Hepatocyte (in vitro differentiated cells): ENCODE results near the gene RBM38. TPM values are rescaled to one million over a fixed set of nuclear protein-coding genes. Genes with fewer than 3 reads are reported as not detected.

Experiments
- DNase-seq: peaks from one replicate; pipeline ENCODE4 v3.0.0-alpha.2; 2016; ENCODE audit warnings: low spot score
- H2AFZ ChIP-seq: fragments of 200-600 bp; sonication (generic); 2 replicates; pipeline ENCODE4 v1.6.0; 2016; ENCODE audit warnings: antibody characterized with exemption, mild to moderate bottlenecking
- H3K27ac ChIP-seq: fragments of 200-600 bp; sonication (generic); 2 replicates; pipeline ENCODE4 v1.5.1; 2016; ENCODE audit warnings: mild to moderate bottlenecking
- H3K27me3 ChIP-seq: fragments of 200-600 bp; sonication (generic); 2 replicates; pipeline ENCODE4 v1.6.1; 2016
- H3K36me3 ChIP-seq: fragments of 200-600 bp; sonication (generic); replicated peaks from 2 replicates; pipeline ENCODE4 v1.5.1; 2016; ENCODE audit warnings: low read depth; ENCODE audit not compliant: insufficient read depth
- H3K4me1 ChIP-seq: fragments of 200-600 bp; sonication (generic); 2 replicates; pipeline ENCODE4 v1.5.1; 2016; ENCODE audit warnings: mild to moderate bottlenecking, moderate library complexity; ENCODE audit not compliant: insufficient read depth
- H3K4me2 ChIP-seq: fragments of 200-600 bp; sonication (generic); 2 replicates; pipeline ENCODE4 v1.6.0; 2016
- H3K4me3 ChIP-seq: fragments of 200-600 bp; sonication (generic); 2 replicates; pipeline ENCODE4 v1.5.1; 2016; ENCODE audit warnings: mild to moderate bottlenecking
- H3K79me2 ChIP-seq: fragments of 200-600 bp; sonication (generic); 2 replicates; pipeline ENCODE4 v1.6.0; 2017; ENCODE audit warnings: mild to moderate bottlenecking
- H3K9me2 ChIP-seq: fragments of 200-600 bp; sonication (generic); replicated peaks from 2 replicates; pipeline ENCODE4 v1.6.0; 2017; ENCODE audit warnings: mild to moderate bottlenecking; ENCODE audit not compliant: insufficient read depth
- H3K9me3 ChIP-seq: fragments of 200-600 bp; sonication (generic); 2 replicates; pipeline ENCODE4 v1.5.1; 2016; ENCODE audit warnings: low read depth, mild to moderate bottlenecking
- H4K20me1 ChIP-seq: fragments of 200-600 bp; sonication (generic); 2 replicates; pipeline ENCODE4 v1.6.0; 2016; ENCODE audit warnings: mild to moderate bottlenecking; ENCODE audit not compliant: insufficient read depth, poor library complexity, severe bottlenecking
- EZH2 ChIP-seq: fragments of 200-600 bp; sonication (generic); IDR thresholded peaks from 2 replicates; pipeline ENCODE4 v1.6.1; 2016; ENCODE audit warnings: antibody characterized with exemption, mild to moderate bottlenecking, borderline replicate concordance
- EZH2phosphoT487 ChIP-seq: fragments of 200-600 bp; sonication (generic); IDR thresholded peaks from one replicate; pipeline ENCODE4 v1.6.1; 2018; ENCODE audit warnings: antibody characterized with exemption, mild to moderate bottlenecking, low read depth, moderate library complexity; ENCODE audit not compliant: unreplicated experiment, severe bottlenecking
- WGBS: methylation state at CpG from one replicate; pipeline ENCODE4 v1.1.6; 2016; ENCODE audit warnings: low lambda C conversion rate; ENCODE audit errors: missing lambda C conversion rate; 5-methylcytosine and 5-hydroxymethylcytosine counted together
- polyA plus RNA-seq: library from polyadenylated mRNA; unstranded; fragments of >200 nt; fragmentation: Nextera tagmentation; extraction: Ambion mirVana; gene quantifications from 2 replicates; pipeline ENCODE4 v1.2.1, GENCODE V29; 2016
- total RNA-seq: library from RNA; depleted of rRNA; stranded (reverse); fragments of >200 nt; gene quantifications from 2 replicates; pipeline ENCODE4 v1.2.3, GENCODE V29; 2014
- TF ChIP-seq, protein P1 (sequence below): fragments of 200-600 bp; sonication (generic); IDR thresholded peaks from 2 replicates; pipeline ENCODE4 v1.5.1; 2016; ENCODE audit warnings: antibody characterized with exemption, mild to moderate bottlenecking; ENCODE audit not compliant: poor library complexity

RBM38 gene
- total and polyA plus RNA-seq, 2 experiments from 2014 or later = 16.1 to 19.6 TPM

GRCh38 chr20:57436223-57436545, 45.0 kb downstream of the RBM38 start:
- Histone ChIP-seq H3K4me2 (no peak overlapping the region), H3K9me2 (no peaks in the 10 kb centered on the region), H3K4me3 (no peak overlapping the region), H3K27me3 (no peaks in the 10 kb centered on the region), H3K36me3 (no peaks in the 10 kb centered on the region), H3K9me3 (no peaks in the 10 kb centered on the region), H4K20me1 (no peaks in the 10 kb centered on the region), H3K27ac (no peak overlapping the region), H2AFZ (no peak overlapping the region), H3K79me2 (no peaks in the 10 kb centered on the region), H3K4me1 (no peaks in the 10 kb centered on the region)
- TF ChIP-seq, protein P1, sequence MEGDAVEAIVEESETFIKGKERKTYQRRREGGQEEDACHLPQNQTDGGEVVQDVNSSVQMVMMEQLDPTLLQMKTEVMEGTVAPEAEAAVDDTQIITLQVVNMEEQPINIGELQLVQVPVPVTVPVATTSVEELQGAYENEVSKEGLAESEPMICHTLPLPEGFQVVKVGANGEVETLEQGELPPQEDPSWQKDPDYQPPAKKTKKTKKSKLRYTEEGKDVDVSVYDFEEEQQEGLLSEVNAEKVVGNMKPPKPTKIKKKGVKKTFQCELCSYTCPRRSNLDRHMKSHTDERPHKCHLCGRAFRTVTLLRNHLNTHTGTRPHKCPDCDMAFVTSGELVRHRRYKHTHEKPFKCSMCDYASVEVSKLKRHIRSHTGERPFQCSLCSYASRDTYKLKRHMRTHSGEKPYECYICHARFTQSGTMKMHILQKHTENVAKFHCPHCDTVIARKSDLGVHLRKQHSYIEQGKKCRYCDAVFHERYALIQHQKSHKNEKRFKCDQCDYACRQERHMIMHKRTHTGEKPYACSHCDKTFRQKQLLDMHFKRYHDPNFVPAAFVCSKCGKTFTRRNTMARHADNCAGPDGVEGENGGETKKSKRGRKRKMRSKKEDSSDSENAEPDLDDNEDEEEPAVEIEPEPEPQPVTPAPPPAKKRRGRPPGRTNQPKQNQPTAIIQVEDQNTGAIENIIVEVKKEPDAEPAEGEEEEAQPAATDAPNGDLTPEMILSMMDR = no peak
- TF ChIP-seq EZH2phosphoT487 = no peak
- TF ChIP-seq EZH2 = no peak
- WGBS = 91% methylated on average over 6 of the region's 6 CpGs
- no peak for DNase-seq

- WGBS = 98% methylated on average over 9 of the region's 9 CpGs
Observed at GRCh38 chr20:57437267-57437666, 46.1 kb downstream of the RBM38 start.

DNA sequence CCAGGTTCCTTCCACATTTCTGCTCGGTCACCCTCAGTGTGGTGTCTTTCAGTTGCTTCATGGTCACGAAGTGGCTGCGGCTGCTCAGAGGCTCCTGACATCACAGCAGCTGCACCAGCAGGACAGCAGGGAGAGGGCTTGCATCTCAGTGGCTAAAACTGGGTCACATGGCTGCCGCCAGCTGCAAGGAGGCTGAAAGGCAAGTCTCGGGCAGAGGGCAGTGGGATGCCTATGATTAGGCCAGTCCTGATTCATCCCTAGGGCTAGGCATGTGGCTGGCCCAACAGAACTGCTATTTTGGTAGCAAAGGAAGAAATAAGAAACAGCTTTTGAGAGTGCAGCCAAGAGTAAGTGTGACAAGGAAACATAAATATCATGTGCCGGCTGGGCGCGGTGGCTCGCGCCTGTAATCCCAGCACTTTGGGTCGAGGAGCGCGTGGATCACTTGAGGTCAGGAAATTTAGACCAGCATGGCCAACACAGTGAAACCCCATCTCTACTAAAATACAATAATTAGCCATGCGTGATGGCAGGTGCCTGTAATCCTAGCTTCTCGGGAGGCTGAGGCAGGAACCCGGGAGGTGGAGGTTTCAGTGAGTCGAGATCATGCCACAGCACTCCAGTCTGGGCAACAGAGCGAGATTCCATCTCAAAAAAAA, 46.6 kb downstream of the RBM38 start:
- TF ChIP-seq EZH2phosphoT487 (no peak), EZH2 (no peak)
- TF ChIP-seq, protein P1 = no peak
- WGBS = 94% methylated on average over 18 of the region's 18 CpGs

More at GRCh38 chr20:57437267-57437666, 46.1 kb downstream of the RBM38 start:
- DNase-seq = no peak
- Histone ChIP-seq H3K4me3 (no peak overlapping the region), H3K4me1 (no peaks in the 10 kb centered on the region), H3K27ac (no peak overlapping the region), H3K4me2 (no peak overlapping the region), H4K20me1 (no peaks in the 10 kb centered on the region), H2AFZ (no peak overlapping the region), H3K9me2 (no peaks in the 10 kb centered on the region), H3K36me3 (no peaks in the 10 kb centered on the region), H3K9me3 (no peaks in the 10 kb centered on the region), H3K27me3 (no peaks in the 10 kb centered on the region), H3K79me2 (no peaks in the 10 kb centered on the region)
- TF ChIP-seq EZH2phosphoT487 = no peak
- TF ChIP-seq, protein P1 = no peak
- TF ChIP-seq EZH2 = no peak

More for the DNA sequence above, 46.6 kb downstream of the RBM38 start:
- Histone ChIP-seq H3K36me3 (no peaks in the 10 kb centered on the region), H3K4me2 (no peak overlapping the region), H3K9me2 (no peaks in the 10 kb centered on the region), H3K4me3 (no peak overlapping the region), H3K27me3 (no peaks in the 10 kb centered on the region), H3K9me3 (no peaks in the 10 kb centered on the region), H3K79me2 (no peaks in the 10 kb centered on the region), H3K4me1 (no peaks in the 10 kb centered on the region), H3K27ac (no peak overlapping the region), H4K20me1 (no peaks in the 10 kb centered on the region), H2AFZ (no peak overlapping the region)
- DNase-seq = no peak
